Measurements from ENCODE around the gene FDXR. TPM values are rescaled to one million over a fixed set of nuclear protein-coding genes. Genes with fewer than 3 reads are reported as not detected.

The FDXR gene
- total and polyA plus RNA-seq, 2 donors (not counting 1 experiment from before 2014, with no cell fraction given), result 4.6 to 7.0 TPM

GRCh38 chr17:74865504-74866197 is 7.1 kb downstream of the FDXR start:
- peaks cover 13% of the 10 kb centered on the region for H3K27me3 Mint-ChIP-seq
- peaks cover 14% of the 10 kb centered on the region for H3K4me1 Mint-ChIP-seq
- no peak overlapping the region for H3K27ac ChIP-seq (ENCODE audit: low read length in 2 of 2)
- TF ChIP-seq EZH2 (IDR thresholded peaks at IDR 0.05; ENCODE audit: borderline replicate concordance, insufficient read depth, low read depth, low read length, poor library complexity, severe bottlenecking), result no peak
- no peak for TF ChIP-seq CTCF (IDR thresholded peaks at IDR 0.05)
- H3K27ac Mint-ChIP-seq, result no peak overlapping the region
- no peak overlapping the region for H2AFZ ChIP-seq (ENCODE audit: insufficient read depth, low read depth, low read length, poor library complexity, severe bottlenecking)
- H3K4me1 ChIP-seq (ENCODE audit: control insufficient read depth in 2 of 2, insufficient read depth in 2 of 2, low read length in 2 of 2), result peaks cover 18 to 19% of the 10 kb centered on the region in 2 donors
- H3K9me3 ChIP-seq (ENCODE audit: control extremely low read depth in 1 of 3, control insufficient read depth in 2 of 3, insufficient read depth in 1 of 3, low read length in 2 of 3), result peaks cover 0 to 6% (median 0%) of the 10 kb centered on the region in 3 donors
- H3K36me3 ChIP-seq (replicated peaks in 1 of 2; ENCODE audit: control extremely low read depth in 1 of 2, control insufficient read depth in 1 of 2, extremely low read depth in 1 of 2, insufficient read depth in 2 of 2, low read length in 1 of 2), result no peaks in the 10 kb centered on the region
- no peaks in the 10 kb centered on the region for H3K9me3 Mint-ChIP-seq (ENCODE audit: insufficient read depth)
- H3K4me3 Mint-ChIP-seq, result no peak overlapping the region
- ChIA-PET POLR2A (interaction anchor here (0.5 to 0.8 kb wide), 3 partner anchors 207 to 995 kb away, joined by 3 to 4 read pairs (median 3); no protein-coding TSS in a partner anchor), CTCF (interaction anchor here (0.9 to 12.3 kb wide), 25 partner anchors 7 to 497 kb away, joined by 3 to 181 read pairs (median 5); partner anchors contain the start of genes FDXR and RAB37)
- H3K4me2 ChIP-seq (replicated peaks; ENCODE audit: low read depth, low read length, poor library complexity, severe bottlenecking), result no peak overlapping the region
- H3K27me3 ChIP-seq (replicated peaks in 1 of 4; ENCODE audit: control extremely low read depth in 1 of 4, control insufficient read depth in 3 of 4, insufficient read depth in 4 of 4, low read length in 3 of 4), result peaks cover 0 to 29% (median 8%) of the 10 kb centered on the region in 4 experiments
- 81% methylated on average over 17 of the region's 19 CpGs for WGBS (ENCODE audit: insufficient coverage)
- peaks cover under 1% of the 10 kb centered on the region for H4K20me1 ChIP-seq (ENCODE audit: control insufficient read depth, insufficient read depth, low read length, poor library complexity, severe bottlenecking)
- intact Hi-C loops (cut with micrococcal nuclease), result loop anchor here (1.0 kb wide), 3 partner anchors 74 to 208 kb away; no protein-coding TSS in a partner anchor
- H3K4me3 ChIP-seq (ENCODE audit: control extremely low read depth in 1 of 5, extremely low read depth in 1 of 5, insufficient read depth in 1 of 5, low read depth in 2 of 5, low read length in 4 of 5), result no peak overlapping the region
- no peaks in the 10 kb centered on the region for H3K79me2 ChIP-seq (ENCODE audit: control insufficient read depth, insufficient read depth, low read length)
- no peak overlapping the region for H3K9ac ChIP-seq (ENCODE audit: low read length)
- DNase-seq, result no peak
- no peak for ATAC-seq (ENCODE audit: low read depth)
